AG04449 (cell line): Measurements from ENCODE around the gene CHI3L1.

Experiments used
- CTCF ChIA-PET: fragments of 350-600 bp; formaldehyde crosslinking; extraction: SDS; loops from one replicate; lab custom pipeline; 2021; ENCODE audit warnings: antibody characterized with exemption; lab: Yijun Ruan, JAX
- POLR2A ChIA-PET: fragments of 400-600, 350-600 bp; formaldehyde crosslinking; extraction: SDS; loops from one replicate; lab custom pipeline; 2020; ENCODE audit warnings: antibody characterized with exemption, inconsistent platforms; lab: Yijun Ruan, JAX
- DNase-seq: peaks from one replicate; pipeline ENCODE4 v3.0.0-alpha.2; 2010; ENCODE audit warnings: low read depth, low spot score
- H3K4me3 ChIP-seq: 2 replicates; pipeline ENCODE4 v1.5.1; 2011; ENCODE audit warnings: low read depth, mild to moderate bottlenecking, control low read depth, low read length
- CTCF ChIP-seq: IDR thresholded peaks from one replicate; pipeline ENCODE4 v1.5.1; 2011; ENCODE audit warnings: mild to moderate bottlenecking, moderate library complexity, low read length, control low read depth, inconsistent platforms; ENCODE audit not compliant: insufficient read depth; ENCODE audit errors: missing control alignments

The CHI3L1 gene

GRCh38 chr1:203182387-203182953 is 4.0 kb downstream of the CHI3L1 start:
- no peak for TF ChIP-seq CTCF
- no peak overlapping the region for H3K4me3 ChIP-seq
- DNase-seq: no peak
- POLR2A ChIA-PET: no interaction called here
- CTCF ChIA-PET: interaction anchor here (0.8 to 10.5 kb wide), 5 partner anchors 8 to 34 kb away, joined by 3 to 94 read pairs (median 5); no protein-coding TSS in a partner anchor

GRCh38 chr1:203181586-203182386 is 4.7 kb downstream of the CHI3L1 start:
- CTCF ChIA-PET: interaction anchor here (0.8 to 10.5 kb wide), 5 partner anchors 9 to 35 kb away, joined by 3 to 94 read pairs (median 5); no protein-coding TSS in a partner anchor

GRCh38 chr1:203180611-203181330 is 5.7 kb downstream of the CHI3L1 start:
- no peak for DNase-seq
- H3K4me3 ChIP-seq: no peak overlapping the region
- POLR2A ChIA-PET: no interaction called here
- CTCF ChIA-PET: interaction anchor here (10.5 kb wide), 1 partner anchor 9 kb away, joined by 94 read pairs; no protein-coding TSS in a partner anchor
- no peak for TF ChIP-seq CTCF

More at GRCh38 chr1:203181586-203182386, 4.7 kb downstream of the CHI3L1 start:
- TF ChIP-seq CTCF: no peak
- H3K4me3 ChIP-seq: no peak overlapping the region
- no peak for DNase-seq
- POLR2A ChIA-PET: no interaction called here

GRCh38 chr1:203179667-203180005 is 6.9 kb downstream of the CHI3L1 start:
- DNase-seq: no peak
- H3K4me3 ChIP-seq: no peak overlapping the region
- CTCF ChIA-PET: interaction anchor here (1.2 to 15.2 kb wide), 4 partner anchors 8 to 140 kb away, joined by 3 to 209 read pairs (median 49); no protein-coding TSS in a partner anchor
- TF ChIP-seq CTCF: no peak
- POLR2A ChIA-PET: interaction anchor here (1.0 kb wide), 1 partner anchor 12 kb away, joined by 3 read pairs; no protein-coding TSS in a partner anchor

- DNase-seq: no peak
- ChIA-PET POLR2A (interaction anchor here (1.0 kb wide), 1 partner anchor 13 kb away, joined by 3 read pairs; no protein-coding TSS in a partner anchor), CTCF (interaction anchor here (0.9 to 15.2 kb wide), 7 partner anchors 8 to 139 kb away, joined by 3 to 209 read pairs (median 5); no protein-coding TSS in a partner anchor)
- H3K4me3 ChIP-seq: no peak overlapping the region
- no peak for TF ChIP-seq CTCF
Measured at GRCh38 chr1:203178821-203179666, 7.5 kb downstream of the CHI3L1 start.
